H1 (cell line): ENCODE results near the gene DNM2. TPM values are rescaled to one million over a fixed set of nuclear protein-coding genes. Genes with fewer than 3 reads are reported as not detected.

ENCODE experiments used
- EZH2 ChIP-seq: fragments of 200-600 bp; sonication (generic); IDR thresholded peaks from 2 replicates; pipeline ENCODE4 v1.7.1; 2012; ENCODE audit warnings: low read depth, mild to moderate bottlenecking, moderate library complexity, low read length, inconsistent platforms; ENCODE audit not compliant: severe bottlenecking
- NANOG ChIP-seq: IDR thresholded peaks from 2 replicates; pipeline ENCODE4 v1.6.1; 2011; ENCODE audit warnings: low read length, low read depth, mild to moderate bottlenecking, inconsistent platforms; ENCODE audit not compliant: insufficient read depth, poor library complexity, severe bottlenecking
- SIRT6 ChIP-seq: IDR thresholded peaks from one replicate; pipeline ENCODE4 v1.7.1; 2012; ENCODE audit warnings: low read length, inconsistent platforms
- TEAD4 ChIP-seq: IDR thresholded peaks from 2 replicates; pipeline ENCODE4 v1.6.1; 2012; ENCODE audit warnings: low read depth, low read length, inconsistent platforms, mixed read lengths
- polyA plus RNA-seq, 7 experiments: library from polyadenylated mRNA; depleted of rRNA in 3 of 7; stranded (reverse) in 5 of 7; unstranded in 2 of 7; fragments of >200 nt in 5 of 7; fragments of 200-250 nt in 2 of 7; gene quantifications; 1 replicate in 5 of 7; 2 replicates in 1 of 7; 4 replicates in 1 of 7; pipeline versions ENCODE4 v1.2.1 to v1.2.3, GENCODE V29; 2011 to 2013; ENCODE audit warnings: missing spikeins in 2 of 7, mixed read lengths in 2 of 7
- total RNA-seq: library from RNA; stranded (reverse); fragmentation: NEBNext Ultra II Directional; extraction: Animal tissue kit (Norgen Biotek cat#: 25700); gene quantifications from 2 replicates; pipeline ENCODE4 v1.2.1, GENCODE V29; 2021
- TF ChIP-seq, protein P1 (sequence below): fragments of 300-600 bp; sonication (generic); IDR thresholded peaks from 2 replicates; pipeline ENCODE4 v1.7.1; 2012; ENCODE audit warnings: low read length, moderate library complexity, mild to moderate bottlenecking, inconsistent platforms; ENCODE audit not compliant: insufficient replicate concordance

The DNM2 gene
- total and polyA plus RNA-seq, 2 of the 8 experiments (the other 6 are each of a cell fraction or from before 2014, with no cell fraction given): 61.9 to 120 TPM

DNA sequence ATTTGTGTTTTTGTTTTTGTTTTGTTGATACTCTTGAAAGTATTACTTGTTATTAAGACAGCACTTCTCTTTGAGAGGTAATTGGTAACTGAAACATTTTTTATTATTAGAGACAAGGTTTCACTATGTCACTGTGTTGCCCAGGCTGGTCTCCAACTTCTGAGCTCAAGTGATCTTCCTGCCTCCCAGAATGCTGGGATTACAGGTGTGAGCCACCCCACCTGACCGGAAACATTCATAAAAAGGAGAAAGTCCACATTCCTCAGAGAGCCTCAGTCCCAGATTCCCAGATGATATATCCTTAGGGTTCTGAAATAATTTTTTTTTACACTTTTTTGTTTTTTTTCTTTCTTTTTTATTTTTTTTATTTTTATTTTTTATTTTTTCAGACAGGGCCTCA is 156.1 kb downstream of the DNM2 start (continued):
- TF ChIP-seq, protein P1, sequence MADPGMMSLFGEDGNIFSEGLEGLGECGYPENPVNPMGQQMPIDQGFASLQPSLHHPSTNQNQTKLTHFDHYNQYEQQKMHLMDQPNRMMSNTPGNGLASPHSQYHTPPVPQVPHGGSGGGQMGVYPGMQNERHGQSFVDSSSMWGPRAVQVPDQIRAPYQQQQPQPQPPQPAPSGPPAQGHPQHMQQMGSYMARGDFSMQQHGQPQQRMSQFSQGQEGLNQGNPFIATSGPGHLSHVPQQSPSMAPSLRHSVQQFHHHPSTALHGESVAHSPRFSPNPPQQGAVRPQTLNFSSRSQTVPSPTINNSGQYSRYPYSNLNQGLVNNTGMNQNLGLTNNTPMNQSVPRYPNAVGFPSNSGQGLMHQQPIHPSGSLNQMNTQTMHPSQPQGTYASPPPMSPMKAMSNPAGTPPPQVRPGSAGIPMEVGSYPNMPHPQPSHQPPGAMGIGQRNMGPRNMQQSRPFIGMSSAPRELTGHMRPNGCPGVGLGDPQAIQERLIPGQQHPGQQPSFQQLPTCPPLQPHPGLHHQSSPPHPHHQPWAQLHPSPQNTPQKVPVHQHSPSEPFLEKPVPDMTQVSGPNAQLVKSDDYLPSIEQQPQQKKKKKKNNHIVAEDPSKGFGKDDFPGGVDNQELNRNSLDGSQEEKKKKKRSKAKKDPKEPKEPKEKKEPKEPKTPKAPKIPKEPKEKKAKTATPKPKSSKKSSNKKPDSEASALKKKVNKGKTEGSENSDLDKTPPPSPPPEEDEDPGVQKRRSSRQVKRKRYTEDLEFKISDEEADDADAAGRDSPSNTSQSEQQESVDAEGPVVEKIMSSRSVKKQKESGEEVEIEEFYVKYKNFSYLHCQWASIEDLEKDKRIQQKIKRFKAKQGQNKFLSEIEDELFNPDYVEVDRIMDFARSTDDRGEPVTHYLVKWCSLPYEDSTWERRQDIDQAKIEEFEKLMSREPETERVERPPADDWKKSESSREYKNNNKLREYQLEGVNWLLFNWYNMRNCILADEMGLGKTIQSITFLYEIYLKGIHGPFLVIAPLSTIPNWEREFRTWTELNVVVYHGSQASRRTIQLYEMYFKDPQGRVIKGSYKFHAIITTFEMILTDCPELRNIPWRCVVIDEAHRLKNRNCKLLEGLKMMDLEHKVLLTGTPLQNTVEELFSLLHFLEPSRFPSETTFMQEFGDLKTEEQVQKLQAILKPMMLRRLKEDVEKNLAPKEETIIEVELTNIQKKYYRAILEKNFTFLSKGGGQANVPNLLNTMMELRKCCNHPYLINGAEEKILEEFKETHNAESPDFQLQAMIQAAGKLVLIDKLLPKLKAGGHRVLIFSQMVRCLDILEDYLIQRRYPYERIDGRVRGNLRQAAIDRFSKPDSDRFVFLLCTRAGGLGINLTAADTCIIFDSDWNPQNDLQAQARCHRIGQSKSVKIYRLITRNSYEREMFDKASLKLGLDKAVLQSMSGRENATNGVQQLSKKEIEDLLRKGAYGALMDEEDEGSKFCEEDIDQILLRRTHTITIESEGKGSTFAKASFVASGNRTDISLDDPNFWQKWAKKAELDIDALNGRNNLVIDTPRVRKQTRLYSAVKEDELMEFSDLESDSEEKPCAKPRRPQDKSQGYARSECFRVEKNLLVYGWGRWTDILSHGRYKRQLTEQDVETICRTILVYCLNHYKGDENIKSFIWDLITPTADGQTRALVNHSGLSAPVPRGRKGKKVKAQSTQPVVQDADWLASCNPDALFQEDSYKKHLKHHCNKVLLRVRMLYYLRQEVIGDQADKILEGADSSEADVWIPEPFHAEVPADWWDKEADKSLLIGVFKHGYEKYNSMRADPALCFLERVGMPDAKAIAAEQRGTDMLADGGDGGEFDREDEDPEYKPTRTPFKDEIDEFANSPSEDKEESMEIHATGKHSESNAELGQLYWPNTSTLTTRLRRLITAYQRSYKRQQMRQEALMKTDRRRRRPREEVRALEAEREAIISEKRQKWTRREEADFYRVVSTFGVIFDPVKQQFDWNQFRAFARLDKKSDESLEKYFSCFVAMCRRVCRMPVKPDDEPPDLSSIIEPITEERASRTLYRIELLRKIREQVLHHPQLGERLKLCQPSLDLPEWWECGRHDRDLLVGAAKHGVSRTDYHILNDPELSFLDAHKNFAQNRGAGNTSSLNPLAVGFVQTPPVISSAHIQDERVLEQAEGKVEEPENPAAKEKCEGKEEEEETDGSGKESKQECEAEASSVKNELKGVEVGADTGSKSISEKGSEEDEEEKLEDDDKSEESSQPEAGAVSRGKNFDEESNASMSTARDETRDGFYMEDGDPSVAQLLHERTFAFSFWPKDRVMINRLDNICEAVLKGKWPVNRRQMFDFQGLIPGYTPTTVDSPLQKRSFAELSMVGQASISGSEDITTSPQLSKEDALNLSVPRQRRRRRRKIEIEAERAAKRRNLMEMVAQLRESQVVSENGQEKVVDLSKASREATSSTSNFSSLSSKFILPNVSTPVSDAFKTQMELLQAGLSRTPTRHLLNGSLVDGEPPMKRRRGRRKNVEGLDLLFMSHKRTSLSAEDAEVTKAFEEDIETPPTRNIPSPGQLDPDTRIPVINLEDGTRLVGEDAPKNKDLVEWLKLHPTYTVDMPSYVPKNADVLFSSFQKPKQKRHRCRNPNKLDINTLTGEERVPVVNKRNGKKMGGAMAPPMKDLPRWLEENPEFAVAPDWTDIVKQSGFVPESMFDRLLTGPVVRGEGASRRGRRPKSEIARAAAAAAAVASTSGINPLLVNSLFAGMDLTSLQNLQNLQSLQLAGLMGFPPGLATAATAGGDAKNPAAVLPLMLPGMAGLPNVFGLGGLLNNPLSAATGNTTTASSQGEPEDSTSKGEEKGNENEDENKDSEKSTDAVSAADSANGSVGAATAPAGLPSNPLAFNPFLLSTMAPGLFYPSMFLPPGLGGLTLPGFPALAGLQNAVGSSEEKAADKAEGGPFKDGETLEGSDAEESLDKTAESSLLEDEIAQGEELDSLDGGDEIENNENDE: no peak
- TF ChIP-seq EZH2: no peak
- no peak for TF ChIP-seq NANOG
- no peak for TF ChIP-seq TEAD4
- TF ChIP-seq SIRT6: no peak
